SH-SY5Y (cell line): ENCODE measurements around the gene FNIP2.

ENCODE experiments used
- GATA2 ChIP-seq: IDR thresholded peaks from 2 replicates; pipeline ENCODE4 v1.6.1; 2011; ENCODE audit warnings: mild to moderate bottlenecking, low read depth, low read length
- GATA3 ChIP-seq: IDR thresholded peaks from 2 replicates; pipeline ENCODE4 v1.6.1; 2011; ENCODE audit warnings: low read depth, mild to moderate bottlenecking, low read length, moderate library complexity

DNA sequence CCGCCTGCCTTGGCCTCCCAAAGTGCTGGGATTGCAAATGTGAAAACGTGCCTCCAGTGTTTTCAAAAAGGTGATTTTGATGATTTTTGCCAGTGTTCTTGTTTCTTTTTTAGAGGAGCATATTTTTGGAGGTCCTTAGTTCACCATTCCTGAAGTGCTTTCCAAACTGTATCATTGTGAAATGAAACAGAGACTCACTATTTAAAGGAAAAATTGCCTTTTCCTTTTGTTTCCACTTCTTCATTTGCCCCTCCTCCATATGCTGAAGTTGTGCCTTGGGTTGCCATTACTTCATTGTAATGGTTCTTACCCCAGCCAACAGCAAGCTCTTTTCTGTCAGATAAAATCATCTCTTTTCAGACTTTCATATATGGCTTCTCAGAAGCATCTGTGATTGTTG is 164.4 kb downstream of the FNIP2 start:
- TF ChIP-seq GATA2 (no peak), GATA3 (no peak)
